Islet of Langerhans (tissue), 1 donor: ENCODE measurements around the gene RET.
"Not testable (repeated sequence)": the region's sequence is repeated elsewhere in the genome, so short reads cannot be mapped to it uniquely, and the experiment has no call there.

ENCODE experiments used
- FAIRE-seq: peaks from one replicate; lab custom pipeline; 2011; peaks lifted over from hg19 to GRCh38; lab: Jason Lieb, UNC

Gene RET

GRCh38 chr10:43078175-43078985, 1.5 kb downstream of the RET start:
- FAIRE-seq, result no peak

- FAIRE-seq, result no peak
Observed at GRCh38 chr10:43078986-43079273, 2.1 kb downstream of the RET start.

GRCh38 chr10:43079856-43080255, 3.0 kb downstream of the RET start:
- no peak for FAIRE-seq

DNA sequence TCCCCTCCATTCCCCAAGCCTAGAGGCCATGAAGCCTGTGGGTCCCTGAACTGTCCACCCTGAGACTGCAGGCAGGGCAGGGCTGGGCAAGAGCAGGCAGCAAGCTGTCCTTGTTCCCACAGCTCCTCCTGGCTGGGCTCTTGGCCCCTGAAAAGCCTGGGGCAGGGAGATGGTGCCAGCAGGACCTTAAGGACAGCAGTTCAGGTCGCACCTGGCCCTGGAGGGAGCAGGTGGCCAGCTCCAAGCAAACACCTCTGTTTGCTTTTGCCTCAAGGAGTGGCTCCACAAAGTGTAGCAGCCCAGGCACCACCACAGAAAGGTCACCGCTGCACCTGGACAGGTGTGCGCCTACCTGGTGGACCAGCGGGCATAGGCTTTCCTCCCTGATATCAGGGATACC, 5.2 kb downstream of the RET start:
- FAIRE-seq, result no peak

DNA sequence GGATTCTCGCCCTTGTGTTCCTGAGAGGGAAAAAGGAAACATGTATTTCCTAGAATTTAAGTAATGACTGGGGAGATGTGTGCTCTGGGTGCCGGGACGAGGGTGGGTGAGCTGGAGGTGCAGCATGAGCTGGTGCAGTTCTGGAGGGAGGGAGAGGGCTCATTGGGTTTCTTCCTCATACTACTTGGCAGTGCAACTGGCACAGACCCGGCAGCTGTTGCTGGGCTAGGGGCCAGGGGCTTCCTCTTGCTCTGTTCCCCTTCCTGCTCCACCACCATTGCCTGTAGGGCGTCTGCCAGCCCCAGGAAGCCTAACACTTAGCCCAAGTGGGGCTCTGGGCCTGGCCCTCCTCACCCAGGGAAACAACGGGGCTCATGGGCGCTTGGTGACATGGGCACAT, 5.9 kb downstream of the RET start:
- FAIRE-seq, result no peak

GRCh38 chr10:43083764-43084163, 6.9 kb downstream of the RET start:
- FAIRE-seq, result no peak

GRCh38 chr10:43084812-43085211, 7.9 kb downstream of the RET start:
- no peak for FAIRE-seq

DNA sequence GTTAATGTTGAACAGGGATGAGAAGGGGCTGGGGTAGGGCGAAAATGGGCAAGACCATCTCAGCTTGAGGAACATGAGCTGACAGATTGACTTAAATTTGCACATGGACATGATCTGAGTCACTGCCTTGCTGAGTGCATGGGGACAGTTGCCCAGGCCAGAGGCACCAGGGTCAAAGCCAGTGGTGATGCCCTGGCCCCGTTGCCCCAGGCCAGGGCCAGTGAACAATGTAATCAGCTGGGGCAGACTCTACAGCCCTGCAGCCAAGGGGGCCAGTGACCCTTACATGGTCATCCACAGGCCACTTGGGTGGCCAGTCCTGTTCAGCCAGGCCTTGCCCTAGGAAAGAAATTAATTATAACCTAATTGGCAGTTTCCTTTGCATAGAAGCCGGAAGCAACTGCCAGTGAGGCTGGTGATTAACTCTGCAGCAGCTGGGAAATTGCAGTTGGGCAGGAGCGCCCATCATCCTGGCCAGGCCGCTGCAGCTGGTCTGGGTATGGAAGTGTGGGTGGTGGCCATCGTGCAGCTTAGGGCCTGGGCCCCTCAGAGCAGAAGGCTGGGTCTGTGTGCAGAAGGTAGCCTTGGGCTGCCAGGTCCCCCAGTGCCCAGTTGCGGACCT, 9.6 kb downstream of the RET start:
- no peak for FAIRE-seq

GRCh38 chr10:43089519-43089918, 12.7 kb downstream of the RET start:
- FAIRE-seq, result no peak

GRCh38 chr10:43090188-43090587, 13.3 kb downstream of the RET start:
- no peak for FAIRE-seq

GRCh38 chr10:43090664-43091063, 13.8 kb downstream of the RET start:
- FAIRE-seq, result no peak

GRCh38 chr10:43091846-43092245, 15.0 kb downstream of the RET start:
- FAIRE-seq, result no peak

GRCh38 chr10:43093423-43094076, 16.7 kb downstream of the RET start:
- FAIRE-seq, result no peak

GRCh38 chr10:43094085-43094484, 17.2 kb downstream of the RET start:
- no peak for FAIRE-seq

DNA sequence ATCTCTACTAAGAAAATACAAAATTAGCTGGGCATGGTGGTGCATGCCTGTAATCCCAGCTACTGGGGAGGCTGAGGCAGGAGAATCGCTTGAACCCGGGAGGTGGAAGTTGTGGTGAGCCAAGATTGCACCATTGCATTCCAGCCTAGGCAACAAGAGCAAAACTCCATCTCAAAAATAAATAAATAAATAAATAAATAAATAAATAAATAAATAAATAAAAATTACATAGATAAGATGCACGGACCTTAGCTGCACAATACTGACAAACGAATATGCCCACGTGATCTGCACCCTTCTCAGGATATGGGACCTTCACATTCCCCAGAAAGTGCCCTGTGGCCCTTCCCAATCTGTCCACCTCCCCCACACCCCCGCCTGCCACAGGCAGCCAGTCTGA, 22.5 kb downstream of the RET start:
- FAIRE-seq, result not testable (repeated sequence)

DNA sequence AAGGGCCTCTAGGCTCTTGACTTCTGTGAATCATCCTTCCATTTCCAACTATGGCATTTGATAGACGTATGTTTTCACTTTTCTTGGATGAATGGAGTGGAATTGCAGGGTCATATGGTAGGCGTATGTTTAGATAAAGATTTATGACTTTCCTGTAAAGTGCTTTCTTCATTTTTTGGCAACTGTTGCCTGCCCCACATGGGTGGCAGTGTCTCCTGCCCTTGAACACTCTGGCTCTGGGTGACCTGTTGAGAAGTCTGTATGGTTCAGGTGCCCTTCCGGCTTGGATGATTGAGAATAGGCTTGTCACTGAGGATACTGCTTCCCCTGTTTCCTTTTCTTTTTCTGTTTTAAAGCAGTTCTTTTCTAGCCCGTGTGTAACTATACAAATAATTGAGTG, 23.1 kb downstream of the RET start:
- FAIRE-seq, result no peak

DNA sequence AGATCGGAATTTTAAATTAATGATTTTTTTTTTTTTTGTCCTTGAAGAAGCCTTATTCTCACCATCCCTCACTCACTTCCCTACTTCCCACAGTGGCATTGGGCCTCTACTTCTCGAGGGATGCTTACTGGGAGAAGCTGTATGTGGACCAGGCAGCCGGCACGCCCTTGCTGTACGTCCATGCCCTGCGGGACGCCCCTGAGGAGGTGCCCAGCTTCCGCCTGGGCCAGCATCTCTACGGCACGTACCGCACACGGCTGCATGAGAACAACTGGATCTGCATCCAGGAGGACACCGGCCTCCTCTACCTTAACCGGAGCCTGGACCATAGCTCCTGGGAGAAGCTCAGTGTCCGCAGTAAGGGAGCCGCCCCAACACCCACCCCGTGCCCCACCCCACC, 23.5 kb downstream of the RET start:
- FAIRE-seq, result no peak

DNA sequence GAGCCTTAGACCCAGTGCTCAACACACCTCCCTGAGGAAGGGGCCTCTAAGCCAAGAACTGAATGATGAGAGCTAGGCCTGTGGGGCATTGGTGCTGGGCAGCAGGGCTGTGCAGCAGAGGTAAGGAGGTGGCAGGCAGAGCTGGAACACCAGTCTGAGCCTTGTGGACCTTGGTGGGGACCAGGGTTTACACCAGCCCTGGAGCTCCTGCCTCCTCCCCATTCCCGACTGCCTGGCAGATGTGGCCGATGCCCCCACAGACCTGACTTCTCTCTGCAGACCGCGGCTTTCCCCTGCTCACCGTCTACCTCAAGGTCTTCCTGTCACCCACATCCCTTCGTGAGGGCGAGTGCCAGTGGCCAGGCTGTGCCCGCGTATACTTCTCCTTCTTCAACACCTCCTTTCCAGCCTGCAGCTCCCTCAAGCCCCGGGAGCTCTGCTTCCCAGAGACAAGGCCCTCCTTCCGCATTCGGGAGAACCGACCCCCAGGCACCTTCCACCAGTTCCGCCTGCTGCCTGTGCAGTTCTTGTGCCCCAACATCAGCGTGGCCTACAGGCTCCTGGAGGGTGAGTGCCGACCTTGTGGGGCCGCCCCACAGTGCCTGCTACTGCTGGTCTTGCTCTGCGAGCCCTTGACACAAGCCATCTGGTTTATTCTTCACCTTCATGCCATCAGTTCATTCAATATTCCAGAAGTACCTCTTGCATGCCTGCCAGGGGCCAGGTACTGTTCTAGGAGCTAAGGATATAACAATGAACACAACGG, 25.4 kb downstream of the RET start:
- FAIRE-seq, result no peak

DNA sequence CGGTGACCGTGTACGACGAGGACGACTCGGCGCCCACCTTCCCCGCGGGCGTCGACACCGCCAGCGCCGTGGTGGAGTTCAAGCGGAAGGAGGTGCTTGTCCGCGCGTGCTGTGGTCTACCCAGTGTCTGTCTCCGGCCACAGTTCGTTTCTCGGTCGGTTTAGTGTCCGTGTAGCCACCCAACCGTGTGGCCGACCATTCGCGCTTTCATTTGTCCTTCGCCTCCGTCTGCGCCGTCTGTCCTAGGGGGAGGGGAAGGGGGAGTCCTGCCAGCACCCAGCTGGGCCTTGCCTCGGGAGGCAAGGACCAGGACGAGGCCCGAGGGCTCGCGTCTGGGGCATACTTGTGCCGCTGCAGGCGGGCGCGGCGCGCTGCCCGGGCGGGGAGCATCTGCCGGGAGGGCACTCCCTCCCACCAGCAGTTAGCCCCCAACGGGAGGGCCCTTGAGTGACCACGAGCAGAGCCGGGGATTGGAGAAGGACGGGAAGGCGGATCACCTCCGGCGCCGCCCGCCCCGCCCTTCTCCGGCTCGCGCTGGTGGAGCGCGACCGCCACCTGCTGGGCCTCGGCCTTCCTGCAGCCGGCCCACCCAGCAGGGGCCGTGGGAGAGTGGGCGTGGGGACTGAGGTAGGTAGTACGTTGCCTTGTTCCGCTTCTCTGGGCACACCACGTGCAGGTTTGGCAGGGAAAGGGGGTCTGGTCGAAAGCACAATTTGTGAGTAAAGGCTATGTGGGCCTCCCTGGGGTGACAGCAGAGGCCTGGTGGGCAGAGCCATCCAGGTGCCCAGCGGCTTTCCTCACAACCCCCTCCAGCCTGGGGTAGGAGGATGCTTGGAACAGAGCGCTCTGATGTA, 28.5 kb downstream of the RET start:
- FAIRE-seq, result no peak

DNA sequence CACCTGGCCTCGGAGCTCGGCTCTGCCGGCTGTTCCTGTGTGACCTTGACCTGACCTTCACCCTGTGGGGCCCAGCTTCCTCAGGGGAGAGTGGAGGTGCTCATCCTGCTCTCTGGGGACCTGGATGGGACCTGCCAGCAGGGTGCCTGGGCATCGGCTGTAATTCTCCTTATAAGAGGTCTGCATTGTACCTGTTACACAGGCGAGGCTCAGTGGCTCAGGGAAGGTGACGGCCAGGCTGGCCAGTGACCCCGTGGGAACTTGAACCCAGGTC, 29.0 kb downstream of the RET start:
- FAIRE-seq, result no peak

GRCh38 chr10:43106256-43107091, 29.6 kb downstream of the RET start:
- no peak for FAIRE-seq
